GM12874 (cell line): ENCODE measurements around the gene SNRNP70.

Experiments used
- CTCF ChIP-seq: IDR thresholded peaks from 2 replicates; pipeline ENCODE4 v1.5.1; 2011; ENCODE audit warnings: low read depth, mild to moderate bottlenecking, control low read depth, low read length, moderate library complexity; ENCODE audit not compliant: insufficient read depth

Gene SNRNP70

GRCh38 chr19:49111218-49111998 is 26.2 kb downstream of the SNRNP70 start:
- TF ChIP-seq CTCF, result no peak

- peak; percentile 76 for TF ChIP-seq CTCF
Measured at GRCh38 chr19:49113762-49114629, 28.7 kb downstream of the SNRNP70 start, which contains the start of gene LIN7B. Gene LIN7B (plus strand): TSS chr19:49114370. CDS start chr19:49114405, 35 bp downstream.

GRCh38 chr19:49114630-49115363 is 29.5 kb downstream of the SNRNP70 start:
- no peak for TF ChIP-seq CTCF

- TF ChIP-seq CTCF, result no peak
Measured at GRCh38 chr19:49116544-49116943, 31.3 kb downstream of the SNRNP70 start.

- no peak for TF ChIP-seq CTCF
Measured at GRCh38 chr19:49117677-49118564, 32.7 kb downstream of the SNRNP70 start.

GRCh38 chr19:49118565-49119410 is 33.5 kb downstream of the SNRNP70 start, which contains the start of gene C19orf73:
Gene C19orf73 (minus strand): TSS chr19:49119143. CDS start chr19:49119022, 121 bp downstream.
- TF ChIP-seq CTCF, result peak; percentile 29; the same call in 1 of the 2 replicates
